Inferior parietal cortex (tissue), 1 donor: ENCODE results near the gene YIF1B.
"Not testable (repeated sequence)": the region's sequence is repeated elsewhere in the genome, so short reads cannot be mapped to it uniquely, and the experiment has no call there.

ENCODE experiments used
- DNase-seq: peaks from one replicate; pipeline ENCODE4 v3.0.0-alpha.2; 2016; ENCODE audit errors: extremely low spot score

Gene YIF1B

GRCh38 chr19:38274739-38275138 is 41.0 kb downstream of the YIF1B start:
- peak; percentile 65 for DNase-seq

DNA sequence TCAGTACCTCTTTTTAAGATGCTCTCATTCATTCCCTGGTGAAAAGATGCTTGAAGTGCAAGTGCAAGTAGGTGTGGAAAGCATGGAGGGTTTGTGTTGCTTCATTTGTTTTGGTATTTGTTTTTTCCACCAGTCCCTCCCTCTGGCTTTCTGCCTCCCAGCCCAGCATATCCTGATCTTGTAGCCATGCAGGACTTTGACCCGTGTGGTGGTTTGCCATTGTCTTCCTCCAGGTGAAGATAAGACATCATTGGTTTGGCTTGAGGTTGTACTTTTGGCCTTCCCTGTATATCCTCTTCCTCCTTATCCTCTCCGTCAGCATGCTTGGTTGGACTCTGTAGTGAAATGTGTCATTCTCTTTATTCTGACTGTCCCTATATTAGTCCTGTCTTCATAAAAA is 42.2 kb downstream of the YIF1B start:
- DNase-seq, result no peak

DNA sequence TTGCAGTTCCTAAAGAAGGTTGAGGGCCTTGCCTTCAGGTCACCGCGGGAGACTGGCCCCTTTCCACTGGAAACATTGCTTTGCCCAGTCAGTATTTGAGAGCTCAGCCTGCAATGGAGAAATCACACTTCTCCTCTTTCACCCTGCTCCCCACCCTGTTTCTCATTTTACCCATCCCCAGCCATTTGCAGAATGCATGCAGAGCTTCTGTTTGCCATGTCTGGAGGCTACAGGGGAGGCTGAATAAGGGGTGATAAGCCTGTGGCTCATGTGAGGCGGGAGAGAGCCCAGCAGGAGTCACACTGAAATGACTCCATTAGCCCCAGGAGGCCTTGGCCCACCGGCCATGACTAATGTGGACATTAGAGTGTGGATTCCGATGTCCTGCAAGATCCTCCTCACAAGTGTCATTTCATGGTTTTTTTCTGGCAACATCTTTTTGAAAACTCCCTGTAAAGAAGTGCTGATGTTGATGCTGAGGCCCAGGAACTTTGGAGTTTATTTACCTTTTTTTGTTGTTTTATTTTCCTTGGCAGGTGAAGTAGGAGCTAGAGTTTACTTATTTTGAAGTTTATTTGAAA is 45.1 kb downstream of the YIF1B start:
- DNase-seq, result no peak

- no peak for DNase-seq
These were observed 47.2 kb downstream of the YIF1B start for GRCh38 chr19:38268539-38268938.

GRCh38 chr19:38267761-38268483 is 47.8 kb downstream of the YIF1B start:
- no peak for DNase-seq

DNA sequence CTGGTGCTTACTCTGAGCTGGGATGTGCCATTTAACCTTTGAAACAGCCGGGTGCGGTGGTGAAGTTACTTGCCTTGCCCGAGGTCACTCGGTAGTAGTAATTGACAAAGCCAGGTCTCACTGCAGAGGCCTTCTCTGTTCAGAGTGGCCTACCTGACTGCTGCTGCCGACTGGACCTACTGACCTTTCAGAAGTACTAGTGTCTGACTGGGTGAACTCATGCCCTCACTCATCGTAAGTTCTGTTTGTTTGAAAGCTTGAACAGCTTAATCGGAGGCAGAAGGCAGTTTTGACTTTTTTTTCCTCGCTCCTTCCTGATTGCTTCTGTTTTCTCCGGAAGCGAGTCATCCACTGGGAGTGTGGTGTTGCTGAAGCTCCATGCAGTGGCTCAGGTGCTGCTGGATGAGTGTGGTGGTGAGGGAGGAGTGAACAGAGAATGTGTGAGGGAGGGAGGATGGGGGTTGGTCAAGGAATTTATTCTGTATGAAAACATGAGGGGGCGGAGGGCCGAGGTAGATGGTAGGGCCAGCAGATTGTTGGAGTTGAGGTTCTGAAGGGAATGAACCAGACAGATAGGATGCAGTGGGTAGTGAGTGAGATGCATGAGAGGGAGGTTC is 48.7 kb downstream of the YIF1B start:
- no peak for DNase-seq

DNA sequence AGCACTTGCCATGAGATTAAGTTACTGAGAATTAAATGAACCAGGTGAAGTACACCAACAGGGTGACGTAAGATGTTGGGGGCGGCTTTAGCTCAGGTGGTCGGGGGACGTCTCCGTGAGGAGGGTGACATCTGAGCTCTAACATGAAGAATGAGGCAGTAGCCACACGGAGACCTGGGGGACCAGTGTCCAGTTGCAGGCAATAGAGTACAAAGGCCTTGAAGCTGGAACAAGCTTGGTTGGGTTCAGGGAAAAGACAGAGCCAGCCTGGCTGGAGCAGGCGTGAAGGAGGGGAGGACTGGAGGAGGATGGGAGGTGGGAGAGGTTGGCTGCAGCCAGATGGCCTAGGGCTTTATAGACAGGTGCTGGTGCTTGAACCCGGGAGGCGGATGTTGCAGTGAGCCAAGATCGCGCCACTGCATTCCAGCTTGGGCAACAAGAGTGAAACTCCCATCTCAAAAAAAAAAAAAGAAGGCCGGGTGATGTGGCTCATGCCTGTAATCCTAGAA is 49.8 kb downstream of the YIF1B start:
- no peak for DNase-seq

DNA sequence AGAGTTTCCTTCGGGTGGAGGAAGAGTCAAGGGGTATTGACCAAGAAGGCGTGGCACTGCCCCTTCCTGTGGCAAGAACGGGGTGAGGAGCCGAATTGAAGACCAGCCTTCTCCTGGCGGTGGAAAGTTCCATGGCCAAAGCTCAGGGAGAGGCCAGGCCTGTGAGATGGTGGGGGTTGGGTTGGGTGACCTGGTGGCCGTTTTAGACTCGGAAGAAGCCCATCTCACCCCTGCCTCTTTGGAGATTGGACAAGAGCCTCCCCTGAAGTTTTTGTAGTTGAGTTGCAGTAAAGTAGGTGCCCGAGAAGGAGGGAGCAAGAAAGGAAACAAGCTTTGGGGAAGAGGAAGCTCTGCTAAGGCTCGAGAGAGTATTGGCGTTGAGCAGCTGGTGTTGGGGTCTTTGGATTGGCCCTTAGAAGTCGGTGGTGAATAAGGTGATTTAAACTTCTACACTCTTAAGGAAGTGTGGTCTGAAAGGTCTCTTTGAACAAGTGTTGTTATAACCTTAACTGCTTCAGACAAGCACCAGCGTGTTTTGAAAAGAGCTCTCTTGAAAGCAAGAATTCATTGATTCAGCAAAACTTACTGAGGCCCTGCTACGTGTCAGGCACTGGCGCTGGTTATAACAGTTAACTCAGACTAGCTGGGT is 50.4 kb downstream of the YIF1B start:
- no peak for DNase-seq

- DNase-seq, result no peak
These were observed 51.1 kb downstream of the YIF1B start, which contains the start of gene SPINT2 for GRCh38 chr19:38264486-38265212. TSS of gene SPINT2 (plus strand) at chr19:38264573. CDS start at chr19:38264893, 320 bp downstream.

GRCh38 chr19:38263689-38264485 is 51.9 kb downstream of the YIF1B start:
- no peak for DNase-seq

- DNase-seq, result no peak
These were observed 53.0 kb downstream of the YIF1B start for GRCh38 chr19:38262585-38263268.

DNA sequence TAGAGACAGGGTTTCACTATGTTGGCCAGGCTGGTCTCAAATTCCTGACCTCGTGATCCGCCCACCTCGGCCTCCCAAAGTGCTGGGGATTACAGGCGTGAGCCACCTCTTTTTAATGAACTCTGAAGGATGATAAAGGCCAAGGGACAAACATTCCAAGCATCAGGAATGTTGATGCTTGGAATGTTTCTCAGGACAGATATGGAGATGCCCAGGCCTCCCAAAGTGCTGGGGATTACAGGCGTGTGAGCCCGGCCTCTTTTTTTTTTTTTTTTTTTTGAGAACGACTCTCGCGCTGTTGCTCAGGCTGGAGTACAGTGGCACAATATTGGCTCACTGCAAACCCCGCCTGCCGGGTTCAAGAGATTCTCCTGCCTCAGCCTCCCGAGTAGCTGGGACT is 53.8 kb downstream of the YIF1B start:
- not testable (repeated sequence) for DNase-seq

GRCh38 chr19:38255383-38256014 is 60.2 kb downstream of the YIF1B start:
- DNase-seq, result no peak

DNA sequence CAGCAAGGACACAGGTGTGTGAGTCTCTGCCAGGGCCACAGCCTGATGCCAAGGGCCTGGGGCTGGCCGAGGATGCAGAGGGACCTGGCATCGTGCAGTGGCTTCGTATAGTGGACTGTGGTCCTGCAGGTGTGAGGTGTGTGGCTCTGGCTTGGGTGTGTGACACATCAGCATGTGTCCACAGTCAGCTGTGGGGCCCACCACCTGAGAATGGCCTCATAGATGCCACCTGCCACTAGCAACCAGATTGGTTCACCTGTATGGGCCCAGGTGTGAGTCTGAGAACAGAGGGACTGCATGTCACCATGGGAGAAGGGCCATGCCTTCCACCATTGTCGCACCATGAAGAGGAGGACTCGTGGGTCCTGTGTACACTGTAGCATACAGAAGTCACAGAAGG is 62.0 kb downstream of the YIF1B start:
- DNase-seq, result no peak
